NCI-H82 treated with DMSO at 0.1 percent for 48 hours (cell line): Measurements from ENCODE around the gene OSGEP.

Experiments
- DNase-seq: peaks from one replicate; lab custom pipeline; 2025; ENCODE audit not compliant: unreplicated experiment; lab: John Stamatoyannopoulos, UW

OSGEP gene

DNA sequence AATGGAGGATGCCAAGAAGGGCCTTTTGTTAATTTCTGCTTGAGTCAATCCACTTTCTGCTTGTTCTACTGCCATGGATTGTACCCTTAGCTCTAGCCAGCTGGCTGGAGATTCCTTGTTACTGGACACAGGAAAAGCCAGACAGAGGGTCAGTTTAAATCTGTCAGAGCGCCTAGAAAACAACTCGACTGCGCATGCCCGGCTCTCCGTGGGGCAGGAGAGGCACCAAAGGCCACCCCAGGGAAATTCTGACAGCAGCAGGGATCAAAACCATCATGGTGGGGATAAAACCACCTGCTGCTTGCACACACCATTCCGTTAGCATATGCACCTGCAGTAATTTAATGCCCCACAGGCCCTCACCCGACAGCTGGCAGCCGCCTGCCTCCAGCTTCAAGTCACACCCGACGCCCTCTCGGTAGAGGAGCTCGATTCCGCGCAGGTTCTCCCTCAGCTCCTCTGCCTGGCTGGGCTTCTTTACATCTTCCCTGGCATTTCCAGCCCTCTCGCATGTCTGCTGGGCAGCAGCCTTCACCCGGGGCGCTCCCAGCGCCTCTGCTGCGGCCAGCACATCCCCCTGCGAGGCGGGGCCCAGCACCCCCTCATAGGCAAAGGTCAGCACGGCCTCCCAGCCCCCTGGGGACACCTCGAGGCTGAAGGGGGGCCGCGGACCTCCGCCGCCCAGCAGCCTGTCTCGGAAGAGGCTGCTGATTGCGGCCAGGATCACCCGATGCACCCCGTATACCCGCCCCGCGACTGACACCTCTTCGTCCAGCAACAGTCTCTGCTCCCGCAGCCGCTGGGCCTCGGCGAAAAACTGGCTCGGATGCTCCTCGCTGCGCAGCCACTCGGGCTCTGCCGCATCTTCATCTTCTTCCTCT is 19.7 kb downstream of the OSGEP start:
- no peak for DNase-seq

DNA sequence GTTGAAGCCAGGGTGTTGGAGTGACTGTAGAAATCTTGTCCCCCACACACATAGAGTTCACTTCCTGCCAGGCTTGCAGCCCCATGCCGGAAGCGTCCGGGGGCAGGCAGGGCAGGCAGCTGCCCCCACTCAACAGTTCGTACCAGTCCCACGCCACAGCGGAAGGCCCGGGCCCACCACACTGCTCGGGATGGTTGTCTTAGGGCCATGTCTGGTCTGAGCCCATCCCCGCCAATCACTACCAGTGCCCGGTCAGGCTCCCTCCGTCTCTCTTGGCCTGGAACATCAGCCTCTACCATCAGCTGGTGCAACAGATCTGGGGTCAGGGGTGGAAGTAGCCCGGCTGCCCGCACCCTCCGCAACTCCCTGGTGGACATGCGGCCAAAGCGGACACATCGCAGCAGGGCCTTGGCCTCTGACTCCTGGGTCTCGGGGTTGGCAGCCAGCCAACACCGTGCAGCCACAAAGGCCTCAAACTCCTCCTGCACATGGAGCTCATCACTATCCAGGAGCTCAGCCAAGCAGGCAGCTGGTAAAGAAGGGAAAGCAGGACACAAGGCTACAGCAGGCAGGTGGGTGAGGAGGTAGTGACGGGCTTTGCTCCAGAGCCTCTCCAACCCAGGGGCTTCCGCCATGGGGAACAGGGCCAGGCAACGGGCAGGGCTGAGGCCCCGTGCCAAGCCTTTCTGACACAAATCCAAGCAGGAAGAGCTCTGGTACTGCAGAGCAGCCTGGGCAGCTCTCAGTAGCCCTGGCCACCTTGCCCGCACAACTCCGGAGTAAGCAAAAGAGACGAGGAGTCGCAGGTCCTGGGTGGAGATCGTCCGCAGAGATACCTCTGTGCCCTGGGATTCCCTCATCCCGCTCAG is 24.6 kb downstream of the OSGEP start:
- DNase-seq = no peak

DNA sequence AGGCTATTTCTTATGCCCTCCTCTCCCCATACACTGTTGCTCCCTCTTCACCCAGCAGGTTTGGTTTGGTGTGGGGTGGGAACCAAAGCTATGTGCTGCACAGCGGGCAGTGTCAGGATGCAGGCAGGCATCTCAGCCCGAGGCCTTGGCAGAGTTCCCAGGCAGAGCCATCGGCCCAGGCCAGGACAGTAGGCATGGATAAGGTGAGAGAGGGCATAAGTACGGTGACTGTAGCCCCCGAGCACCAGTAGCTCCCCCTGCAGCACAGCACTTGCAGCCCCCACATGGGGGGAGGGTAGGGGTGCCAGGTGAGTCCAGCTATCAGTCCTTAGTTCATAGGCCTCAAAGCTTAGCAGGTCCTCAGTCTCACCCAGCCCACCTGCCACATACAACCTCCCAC is 25.8 kb downstream of the OSGEP start:
- DNase-seq = no peak

DNA sequence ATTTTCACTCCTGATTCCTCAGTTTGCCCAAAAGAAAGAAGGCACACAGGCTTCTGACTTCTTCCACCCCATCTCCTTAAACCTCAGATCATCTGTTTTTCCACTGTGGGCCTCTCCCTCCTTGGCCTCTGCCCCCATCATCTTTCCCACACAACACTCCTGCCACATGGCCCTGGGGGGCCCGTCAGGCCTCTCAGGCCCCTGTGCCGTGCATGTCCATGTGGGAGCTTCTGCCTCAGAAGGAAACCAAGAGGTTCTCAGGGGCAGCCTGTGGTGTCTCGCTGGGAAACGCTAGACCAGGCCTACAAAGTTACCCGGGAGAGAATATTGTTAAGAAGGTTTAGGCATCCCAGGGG is 26.6 kb downstream of the OSGEP start:
- DNase-seq = no peak

DNA sequence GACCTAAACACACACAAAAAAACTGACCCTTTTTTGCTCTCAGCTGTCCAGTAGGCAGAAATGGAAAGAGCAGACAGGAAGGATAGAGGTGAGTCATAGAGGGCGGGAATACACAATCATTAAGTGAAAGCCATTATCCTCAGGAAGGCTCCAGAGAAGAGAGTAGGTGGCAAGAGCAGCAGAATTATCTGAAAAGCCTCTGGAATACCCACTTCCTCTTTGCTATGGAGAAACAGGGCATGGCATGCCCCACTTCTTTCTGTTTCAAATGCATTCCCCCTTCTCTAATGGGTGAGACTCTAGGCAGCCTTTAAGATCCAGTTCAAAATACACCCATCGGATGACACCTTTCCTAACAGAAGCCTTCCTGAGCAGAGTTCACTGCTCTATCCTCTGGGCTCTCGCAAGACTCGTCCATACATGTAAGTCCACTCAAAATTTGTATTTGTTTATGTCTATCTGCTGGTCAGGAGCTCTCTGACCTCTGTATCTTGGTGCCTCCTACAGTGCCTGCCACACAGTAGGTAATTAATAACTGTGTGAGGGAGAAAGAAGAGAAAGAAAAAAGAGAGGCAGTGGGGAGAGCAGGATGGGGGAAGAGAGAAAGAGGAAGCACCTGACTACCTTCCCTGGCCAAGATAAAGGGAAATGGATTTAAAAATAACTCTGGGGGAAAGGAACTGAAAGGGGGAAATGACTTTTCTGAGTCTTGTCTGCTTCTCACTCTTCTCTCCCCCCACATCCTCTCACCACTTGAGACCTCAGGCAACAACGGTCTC is 27.2 kb downstream of the OSGEP start:
- DNase-seq = no peak

DNA sequence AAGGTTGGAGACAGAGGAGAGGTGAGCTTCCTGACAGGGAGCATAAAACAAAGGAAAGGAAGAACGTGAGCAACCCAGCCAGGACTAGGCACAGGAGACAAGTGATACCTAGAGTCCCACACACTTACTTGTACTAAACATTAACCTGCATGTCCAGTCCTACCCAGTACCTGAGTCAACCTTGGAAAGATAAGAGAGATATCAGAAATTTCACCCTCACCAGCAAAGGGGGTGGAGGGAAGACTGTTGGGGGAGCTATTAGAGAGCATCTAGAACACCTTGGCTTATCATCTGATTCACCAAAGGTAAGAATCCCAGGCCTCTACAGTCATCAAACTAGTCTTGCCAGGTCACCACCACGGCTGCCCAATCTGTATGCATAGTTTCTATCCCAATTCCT is 29.8 kb downstream of the OSGEP start:
- no peak for DNase-seq

DNA sequence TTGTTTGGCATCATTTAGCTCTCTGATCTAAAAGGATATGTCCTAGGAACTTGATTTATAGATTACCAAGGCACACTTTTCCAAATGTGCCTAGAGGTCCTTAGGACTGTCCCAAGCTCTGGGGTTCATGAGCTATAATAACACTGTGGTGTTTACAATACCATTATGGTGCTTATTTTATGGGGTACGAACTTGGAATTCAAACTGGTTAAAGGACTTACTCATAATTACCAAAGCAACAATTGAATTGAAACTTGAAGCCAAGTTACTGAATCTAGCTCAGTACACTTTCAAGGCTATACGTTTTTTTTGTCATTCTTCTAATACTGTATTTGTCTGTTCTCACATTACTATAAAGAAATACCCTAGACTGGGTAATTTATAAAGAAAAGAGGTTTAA is 31.7 kb downstream of the OSGEP start:
- DNase-seq = no peak

DNA sequence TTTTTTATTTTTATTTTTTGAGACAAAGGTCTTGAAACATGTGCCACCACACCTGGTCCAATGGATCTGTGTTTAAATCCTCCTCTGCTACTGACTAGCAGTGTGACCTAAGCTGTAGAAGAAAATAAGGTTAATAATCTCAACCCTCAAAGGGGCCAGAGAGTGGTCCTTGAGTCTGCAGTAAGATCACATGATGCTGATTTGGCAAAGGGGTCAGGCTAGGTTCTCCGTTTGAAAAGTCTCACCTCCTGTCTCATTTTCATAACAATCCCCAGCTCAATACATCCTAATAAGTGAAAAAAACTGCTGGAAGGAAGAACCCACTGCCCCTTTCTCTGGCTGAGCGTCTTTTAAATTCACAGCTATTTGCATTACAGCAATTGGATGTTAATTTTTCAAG is 33.3 kb downstream of the OSGEP start:
- no peak for DNase-seq

DNA sequence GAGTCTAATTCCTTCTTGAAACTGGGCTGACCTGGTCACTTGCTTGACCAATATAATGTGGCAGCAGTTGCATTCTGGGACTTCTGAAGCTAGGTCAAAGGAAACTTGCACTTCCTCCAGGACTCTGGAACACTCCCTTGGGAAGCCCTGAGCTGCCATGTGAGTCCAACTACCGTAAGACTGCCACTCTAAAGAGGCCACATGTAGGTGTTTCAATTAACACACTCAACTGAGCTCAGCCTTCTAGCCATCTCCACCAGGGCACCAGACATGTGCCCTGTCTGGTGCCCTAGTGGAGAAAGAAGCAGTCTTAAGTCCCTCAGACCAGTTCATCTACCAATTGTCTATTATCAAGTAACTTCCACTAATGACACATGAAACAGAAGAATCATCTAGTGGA is 35.2 kb downstream of the OSGEP start:
- DNase-seq = no peak

DNA sequence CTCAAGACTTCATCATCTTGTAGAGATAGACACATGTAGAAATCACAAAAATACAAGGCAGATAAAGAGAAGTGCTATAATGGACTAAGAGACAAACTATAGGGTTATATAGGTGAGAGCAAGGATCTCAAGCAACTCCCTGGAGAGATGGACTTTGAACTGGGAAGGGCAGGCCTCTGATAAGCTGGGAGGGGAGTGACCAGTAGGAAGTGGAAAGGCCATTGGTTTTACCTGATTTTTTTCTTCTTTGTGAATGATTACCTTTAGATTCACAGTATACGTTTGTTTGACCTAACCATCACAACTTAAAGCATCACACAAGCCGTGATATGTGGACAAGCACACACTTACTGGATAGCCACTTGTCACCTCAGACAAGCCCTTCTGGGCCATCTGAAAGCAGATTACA is 36.1 kb downstream of the OSGEP start:
- no peak for DNase-seq

DNA sequence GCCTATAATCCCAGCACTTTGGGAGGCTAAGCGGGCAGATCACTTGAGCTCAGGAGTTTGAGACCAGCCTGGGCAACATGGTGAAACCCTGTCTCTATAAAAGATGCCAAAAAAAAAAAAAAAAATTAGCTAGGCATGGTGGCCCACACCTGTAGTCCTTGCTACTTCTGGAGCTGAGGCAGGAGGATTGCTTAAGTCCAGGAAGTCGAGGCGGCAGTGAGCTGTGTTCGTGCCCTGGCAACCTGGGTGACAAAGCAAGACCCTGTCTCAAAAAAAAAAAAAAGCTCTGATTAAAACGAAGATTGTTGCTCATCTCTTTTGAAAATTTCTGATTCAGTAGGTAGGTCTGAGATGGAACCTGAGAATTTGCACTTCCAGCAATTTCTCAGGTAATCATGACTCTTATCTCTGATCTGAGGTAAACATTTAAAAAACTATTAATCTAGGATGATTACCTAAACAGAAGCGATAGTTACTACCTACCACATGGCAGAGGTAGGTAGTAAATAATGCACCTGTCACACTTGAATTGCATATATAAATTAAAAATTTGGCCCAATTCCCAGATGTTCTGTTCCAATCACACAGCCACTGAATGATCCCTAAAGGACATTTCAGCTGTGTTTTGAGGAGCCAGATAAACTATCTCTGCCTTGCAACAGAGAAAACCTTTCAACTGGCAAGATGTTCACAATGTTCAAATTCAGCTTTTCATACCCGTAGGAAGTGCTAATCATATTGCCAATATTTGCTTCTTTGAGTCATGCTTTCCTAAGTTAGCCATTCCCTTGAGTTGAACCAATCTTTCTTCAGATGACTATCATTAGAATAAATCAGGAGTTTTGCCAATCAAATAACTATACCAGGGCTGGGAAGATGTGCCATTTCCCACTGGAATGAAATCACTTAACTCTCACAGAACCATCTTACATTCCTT is 37.1 kb downstream of the OSGEP start:
- no peak for DNase-seq

DNA sequence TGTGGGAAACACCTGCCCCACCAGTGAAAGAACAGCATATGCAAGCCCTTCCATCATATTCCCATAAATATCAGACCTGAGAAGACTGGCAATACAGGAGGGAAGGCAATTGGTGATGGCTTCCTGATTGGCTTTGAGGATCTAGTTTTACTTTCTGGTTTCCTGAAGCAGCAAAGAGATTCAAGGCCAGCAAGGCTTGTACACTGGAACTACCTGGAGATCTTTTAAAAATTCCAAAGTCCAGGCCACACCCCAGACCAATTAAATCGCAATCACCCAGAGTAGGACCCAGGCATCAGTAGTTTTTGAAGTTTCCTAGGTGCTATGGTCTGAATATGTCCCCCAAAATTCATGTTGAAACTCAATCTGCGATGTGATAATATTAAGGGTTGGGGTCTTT is 38.4 kb downstream of the OSGEP start:
- no peak for DNase-seq

DNA sequence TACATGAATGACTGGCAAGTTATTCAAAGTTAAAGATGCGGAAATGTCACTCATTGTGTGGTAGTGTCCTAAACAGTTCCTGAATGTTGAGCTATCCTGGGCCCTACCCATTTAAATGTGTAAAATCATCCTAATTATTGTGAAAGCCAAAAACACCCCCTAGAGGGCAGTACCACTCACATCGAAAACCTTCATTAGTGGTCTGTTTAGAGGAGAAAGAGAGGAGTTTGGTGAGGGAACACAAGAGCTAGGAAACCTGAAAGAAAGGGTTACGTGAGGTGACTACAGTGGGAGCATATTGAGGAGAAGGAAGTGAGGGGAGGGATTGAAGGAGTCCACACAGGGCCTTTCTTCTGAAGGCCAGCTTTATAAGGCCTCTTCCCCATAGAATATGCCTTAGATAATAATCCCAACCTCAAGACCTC is 38.8 kb downstream of the OSGEP start:
- no peak for DNase-seq

DNA sequence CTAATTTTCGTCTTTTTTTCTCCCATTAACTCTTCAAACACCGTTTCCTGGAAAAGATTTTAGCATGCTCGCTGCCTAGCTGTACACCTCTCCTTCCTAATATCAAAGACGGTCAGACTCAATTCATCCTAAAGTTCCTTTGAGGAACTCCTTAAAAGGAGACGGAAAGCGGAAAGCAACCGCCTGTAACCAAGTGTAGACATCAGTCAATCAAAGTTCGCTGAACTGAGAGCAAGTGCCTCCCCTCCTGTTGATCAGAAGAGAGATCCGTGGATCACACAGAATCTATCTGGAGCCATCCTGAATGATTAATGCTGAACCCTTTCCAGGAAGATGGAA is 40.9 kb downstream of the OSGEP start:
- DNase-seq = no peak

DNA sequence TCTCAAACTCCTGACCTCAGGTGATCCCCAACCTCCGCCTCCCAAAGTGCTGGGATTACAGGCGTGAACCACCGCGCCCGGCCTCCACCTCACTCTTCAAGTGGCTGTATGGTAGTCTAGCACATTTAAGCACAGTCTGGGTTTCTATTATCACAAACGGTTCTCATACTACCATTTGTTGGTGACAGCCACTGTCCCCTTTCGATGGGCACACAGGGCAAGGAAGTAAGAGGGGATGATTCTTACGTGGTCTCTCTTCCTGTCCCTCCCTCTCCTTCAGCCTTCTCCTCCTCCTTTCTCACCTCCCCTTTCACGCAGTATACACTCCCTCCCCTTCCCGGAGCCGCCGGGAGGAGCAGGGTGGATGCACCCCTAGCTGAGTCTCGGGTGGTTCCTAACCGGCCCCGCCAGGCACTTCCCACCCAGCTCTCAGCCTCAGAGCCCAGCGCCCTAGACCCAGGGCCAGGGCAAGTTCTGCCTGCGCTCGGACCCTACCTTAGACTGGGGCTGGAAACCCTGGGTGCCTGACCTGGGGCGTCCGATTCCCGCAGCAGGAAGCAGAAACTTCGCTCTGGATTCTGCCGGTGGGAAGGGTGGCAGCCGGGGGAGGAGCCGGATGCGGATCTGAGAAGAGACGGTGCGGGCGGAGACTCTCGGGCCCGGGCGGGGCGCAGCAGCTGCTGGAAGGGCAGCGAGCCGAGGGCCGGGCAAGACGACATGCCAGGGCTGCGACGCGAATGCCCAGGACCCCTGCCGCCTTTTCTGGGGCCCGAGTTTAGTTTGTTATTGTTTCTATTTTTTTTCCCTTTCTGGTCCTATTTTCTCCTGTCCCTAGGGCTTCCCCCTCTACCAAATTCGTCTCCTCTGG is 41.5 kb downstream of the OSGEP start, which contains the start of gene TEP1:
Gene TEP1, minus strand, starts transcription at position 626 of the 868 bp plus-strand sequence. CDS start 5,062 bp downstream, outside the sequence.
- DNase-seq = peak; percentile 33

DNA sequence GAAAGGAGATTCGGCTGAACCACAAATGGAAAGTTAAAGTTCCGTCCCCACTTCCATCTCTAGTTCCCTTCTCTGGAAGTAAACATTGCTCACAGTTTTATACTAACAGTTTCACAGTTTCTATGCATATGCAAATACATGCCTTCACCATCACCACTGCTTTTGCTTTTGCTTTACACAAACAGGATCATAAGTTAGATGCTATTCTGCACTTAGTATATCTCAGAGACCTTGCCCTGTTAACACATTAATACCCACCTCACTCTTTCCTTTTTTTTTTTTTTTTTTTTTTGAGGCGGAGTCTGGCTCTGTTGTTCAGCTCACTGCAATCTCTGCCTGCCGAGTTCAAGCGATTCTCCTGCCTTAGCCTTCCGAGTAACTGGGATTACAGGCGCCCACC is 42.2 kb downstream of the OSGEP start:
- DNase-seq = no peak

DNA sequence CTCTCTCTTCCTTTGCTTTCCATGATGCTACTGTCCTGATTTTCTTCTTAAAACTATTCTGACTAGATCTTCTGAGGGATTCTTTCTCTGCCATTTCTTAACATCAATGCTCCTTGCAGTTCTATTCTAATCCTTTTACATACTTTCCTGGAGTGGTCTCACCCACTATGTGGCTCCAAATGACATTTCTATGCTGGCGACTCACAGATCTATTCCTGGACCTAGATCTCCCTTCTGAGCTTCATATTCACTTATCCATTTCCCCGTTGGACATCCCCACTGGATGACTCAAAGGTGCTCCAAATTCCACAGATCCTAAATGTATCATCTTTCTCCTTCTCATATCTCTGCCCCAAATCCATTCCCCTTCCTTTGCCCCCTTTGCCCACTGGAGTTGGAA is 45.4 kb downstream of the OSGEP start:
- no peak for DNase-seq

DNA sequence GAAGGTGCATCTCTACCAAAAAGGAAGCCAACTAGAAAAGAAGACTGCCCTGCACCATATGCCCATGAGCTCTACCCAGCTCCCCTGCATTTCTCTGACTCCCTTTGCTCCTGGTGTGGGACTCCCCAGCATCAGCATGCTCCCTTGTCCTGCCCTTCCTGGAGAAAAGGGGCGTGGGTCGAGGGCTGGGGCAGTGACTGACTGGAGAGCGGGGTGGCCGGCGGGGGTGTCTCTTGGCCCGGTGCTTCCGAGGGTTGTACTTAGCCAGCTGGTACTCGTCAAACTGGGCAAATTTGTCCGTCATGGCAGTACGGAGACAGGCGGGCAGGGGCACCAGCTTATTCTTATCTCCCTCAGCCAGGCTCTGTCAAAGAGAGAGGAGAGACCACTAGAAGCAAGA is 51.1 kb downstream of the OSGEP start:
- no peak for DNase-seq

DNA sequence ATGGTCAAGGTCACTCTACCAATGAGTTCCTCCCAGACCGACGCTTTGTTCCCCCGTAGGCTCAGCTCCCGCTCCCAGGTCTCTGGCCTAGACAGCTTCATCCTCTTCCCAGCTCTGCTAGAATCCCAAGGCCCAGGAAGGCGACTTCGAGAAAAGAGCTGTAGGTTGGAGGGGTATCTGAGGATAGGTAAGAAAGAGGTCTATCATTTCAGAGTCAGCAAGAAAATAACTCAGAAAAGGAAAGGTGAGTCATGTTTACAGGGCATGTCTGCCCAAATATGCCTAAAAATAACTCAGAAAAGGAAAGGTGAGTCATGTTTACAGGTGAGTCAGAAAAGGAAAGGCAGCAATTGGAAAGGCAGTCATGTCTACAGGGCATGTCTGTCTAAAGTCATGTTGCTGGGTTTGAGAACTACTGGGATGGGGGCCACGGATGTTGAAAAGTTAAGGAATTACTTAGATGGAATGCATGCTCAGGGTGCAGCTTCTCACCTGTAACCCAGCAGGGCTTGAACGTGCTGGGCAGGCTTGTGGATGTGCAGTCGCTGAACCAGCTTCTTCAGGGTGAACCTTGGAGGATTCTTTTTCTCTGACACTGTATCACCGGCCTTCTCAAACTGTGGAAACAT is 53.5 kb downstream of the OSGEP start:
- no peak for DNase-seq
